Stimulated activated CD8-positive, alpha-beta memory T cell treated with anti-CD3 and anti-CD28 coated beads, Interleukin-4, amount 100 ng/mL, for 1 hour (primary cell): ENCODE results near the gene PIK3R3.

Experiments used
- DNase-seq, 2 donors: peaks; one replicate each; pipeline ENCODE4 v3.0.0-alpha.2; 2020; ENCODE audit warnings: low read depth in 2 of 2, low spot score in 1 of 2

PIK3R3 gene

GRCh38 chr1:46132529-46133180 lies at the start of gene PIK3R3:
PIK3R3 (minus strand) TSS chr1:46132629; CDS start chr1:46131952, 677 bp downstream.
- peak; percentile 56 to 63 for DNase-seq

- no peak for DNase-seq
Measured at GRCh38 chr1:46181343-46182260, 49.2 kb upstream of the PIK3R3 start.

- no peak for DNase-seq
Measured at GRCh38 chr1:46180082-46180616, 47.7 kb upstream of the PIK3R3 start.

- DNase-seq, result peak; percentile 39
Measured at GRCh38 chr1:46179138-46180081, 47.0 kb upstream of the PIK3R3 start.

GRCh38 chr1:46176211-46176865 lies 43.9 kb upstream of the PIK3R3 start, which contains the start of gene P3R3URF:
P3R3URF (minus strand) TSS chr1:46176488; CDS start chr1:46176471, 17 bp downstream.
- DNase-seq, result no peak

GRCh38 chr1:46175243-46175642 lies 42.8 kb upstream of the PIK3R3 start:
- DNase-seq, result no peak

GRCh38 chr1:46174448-46175231 lies 42.2 kb upstream of the PIK3R3 start, which contains the start of gene TSPAN1:
TSPAN1 (plus strand) TSS chr1:46175087; CDS start chr1:46181108, 6,021 bp downstream.
- DNase-seq, result no peak

- DNase-seq, result no peak
Measured at GRCh38 chr1:46173361-46173856, 41.0 kb upstream of the PIK3R3 start.

- DNase-seq, result no peak
Measured at GRCh38 chr1:46172321-46172720, 39.9 kb upstream of the PIK3R3 start.

GRCh38 chr1:46171871-46172270 lies 39.4 kb upstream of the PIK3R3 start:
- DNase-seq, result no peak

GRCh38 chr1:46171351-46171750 lies 38.9 kb upstream of the PIK3R3 start:
- DNase-seq, result no peak

GRCh38 chr1:46169811-46170454 lies 37.5 kb upstream of the PIK3R3 start:
- no peak for DNase-seq

- DNase-seq, result no peak
Measured at GRCh38 chr1:46168477-46168876, 36.0 kb upstream of the PIK3R3 start.

GRCh38 chr1:46166521-46167462 lies 34.4 kb upstream of the PIK3R3 start:
- no peak for DNase-seq

- DNase-seq, result no peak
Measured at GRCh38 chr1:46160212-46160611, 27.8 kb upstream of the PIK3R3 start.

- no peak for DNase-seq
Measured at GRCh38 chr1:46159516-46159915, 27.1 kb upstream of the PIK3R3 start.
